Liver (tissue), 9 donors: ENCODE data around the gene SORL1. TPM values are rescaled to one million over a fixed set of nuclear protein-coding genes. Genes with fewer than 3 reads are reported as not detected.

Experiments
- DNase-seq: peaks from one replicate; pipeline ENCODE4 v3.0.0-alpha.2; 2017; ENCODE audit warnings: low spot score
- H3K27ac ChIP-seq, 2 donors: one replicate each; pipeline ENCODE4 v1.7.0; 2013; ENCODE audit warnings: inconsistent platforms in 2 of 2, low read length in 2 of 2, control low read depth in 1 of 2, low read depth in 1 of 2, mild to moderate bottlenecking in 1 of 2
- H3K27me3 ChIP-seq, 4 donors: one replicate each; pipeline versions ENCODE4 v1.6.1 to v1.7.0; 2013; ENCODE audit warnings: low read length in 3 of 4, inconsistent platforms in 1 of 4, mild to moderate bottlenecking in 1 of 4, moderate library complexity in 1 of 4; ENCODE audit not compliant: control insufficient read depth in 4 of 4, insufficient read depth in 4 of 4
- H3K36me3 ChIP-seq, 4 donors: one replicate each; pipeline versions ENCODE4 v1.6.1 to v1.7.0; 2013; ENCODE audit warnings: low read length in 3 of 4, mild to moderate bottlenecking in 3 of 4, low read depth in 1 of 4, moderate library complexity in 1 of 4; ENCODE audit not compliant: control insufficient read depth in 4 of 4, insufficient read depth in 3 of 4
- H3K4me1 ChIP-seq, 4 donors: one replicate each; pipeline versions ENCODE4 v1.6.1 to v1.7.0; 2013; ENCODE audit warnings: low read length in 3 of 4, mild to moderate bottlenecking in 3 of 4, moderate library complexity in 1 of 4; ENCODE audit not compliant: control insufficient read depth in 4 of 4, insufficient read depth in 4 of 4
- H3K4me3 ChIP-seq, 3 donors: one replicate each; pipeline versions ENCODE4 v1.6.1 to v1.7.0; 2013; ENCODE audit warnings: low read length in 3 of 3, control low read depth in 1 of 3, low read depth in 1 of 3, mild to moderate bottlenecking in 1 of 3
- H3K9ac ChIP-seq, 2 donors: one replicate each; pipeline ENCODE4 v1.7.0; 2013; ENCODE audit warnings: low read length in 2 of 2, mild to moderate bottlenecking in 2 of 2, moderate library complexity in 2 of 2, control low read depth in 1 of 2, low read depth in 1 of 2
- H3K9me3 ChIP-seq, 4 donors: one replicate each; pipeline versions ENCODE4 v1.6.1 to v1.7.0; 2013; ENCODE audit warnings: low read length in 3 of 4; ENCODE audit not compliant: control insufficient read depth in 4 of 4
- ATF3 ChIP-seq: IDR thresholded peaks from 2 replicates; pipeline ENCODE4 v1.6.1; 2016; ENCODE audit warnings: antibody characterized with exemption
- CTCF ChIP-seq: fragments of 150-350 bp; IDR thresholded peaks from 2 replicates; pipeline ENCODE4 v1.5.1; 2017; ENCODE audit warnings: improper control_type of control experiment, low read depth, low read length; ENCODE audit not compliant: missing input control
- EGR1 ChIP-seq, 2 donors: IDR thresholded peaks; 2 replicates each; pipeline ENCODE4 v1.6.1; 2016 to 2018; ENCODE audit warnings: antibody characterized with exemption in 2 of 2, low read depth in 2 of 2
- FOXA1 ChIP-seq: IDR thresholded peaks from 2 replicates; pipeline ENCODE4 v1.6.1; 2016; ENCODE audit warnings: antibody characterized with exemption
- FOXA2 ChIP-seq: IDR thresholded peaks from 2 replicates; pipeline ENCODE4 v1.6.1; 2016; ENCODE audit warnings: antibody characterized with exemption
- GABPA ChIP-seq, 2 donors: IDR thresholded peaks in 1 of 2; conservative IDR thresholded peaks in 1 of 2; 2 replicates each; pipeline ENCODE4 v1.6.1; 2016; ENCODE audit warnings: antibody characterized with exemption in 2 of 2, mild to moderate bottlenecking in 1 of 2, moderate library complexity in 1 of 2
- HNF4A ChIP-seq, 2 donors: conservative IDR thresholded peaks; 2 replicates each; pipeline ENCODE4 v1.6.1; 2016; ENCODE audit warnings: antibody characterized with exemption in 2 of 2, mild to moderate bottlenecking in 2 of 2
- HNF4G ChIP-seq: IDR thresholded peaks from 2 replicates; pipeline ENCODE4 v1.6.1; 2016; ENCODE audit warnings: antibody characterized with exemption
- JUND ChIP-seq, 2 donors: IDR thresholded peaks; 2 replicates each; pipeline ENCODE4 v1.6.1; 2016; ENCODE audit warnings: antibody characterized with exemption in 2 of 2
- MAX ChIP-seq: IDR thresholded peaks from 2 replicates; pipeline ENCODE4 v1.6.1; 2016; ENCODE audit warnings: antibody characterized with exemption
- NR2F2 ChIP-seq: IDR thresholded peaks from 2 replicates; pipeline ENCODE4 v1.6.1; 2016; ENCODE audit warnings: antibody characterized with exemption
- RAD21 ChIP-seq, 2 donors: IDR thresholded peaks; 2 replicates each; pipeline ENCODE4 v1.6.1; 2016; ENCODE audit warnings: antibody characterized with exemption in 2 of 2, mild to moderate bottlenecking in 2 of 2
- RXRA ChIP-seq, 2 donors: IDR thresholded peaks; 2 replicates each; pipeline ENCODE4 v1.6.1; 2017 to 2018; ENCODE audit warnings: antibody characterized with exemption in 2 of 2, mild to moderate bottlenecking in 1 of 2
- SP1 ChIP-seq: IDR thresholded peaks from 2 replicates; pipeline ENCODE4 v1.6.1; 2018; ENCODE audit warnings: antibody characterized with exemption, mild to moderate bottlenecking
- TAF1 ChIP-seq: conservative IDR thresholded peaks from 2 replicates; pipeline ENCODE4 v1.6.1; 2016; ENCODE audit warnings: antibody characterized with exemption, mild to moderate bottlenecking
- YY1 ChIP-seq: IDR thresholded peaks from 2 replicates; pipeline ENCODE4 v1.6.1; 2016; ENCODE audit warnings: antibody characterized with exemption, mild to moderate bottlenecking
- ZBTB33 ChIP-seq: IDR thresholded peaks from 2 replicates; pipeline ENCODE4 v1.6.1; 2016; ENCODE audit warnings: antibody characterized with exemption
- WGBS: extraction: QIAGEN DNeasy Blood & Tissue Kit; methylation state at CpG from one replicate; pipeline ENCODE4 v1.1.7; 2013; 5-methylcytosine and 5-hydroxymethylcytosine counted together
- polyA plus RNA-seq, 2 donors: library from polyadenylated mRNA; stranded (reverse) in 1 of 2; unstranded in 1 of 2; fragments of 200-250 nt in 1 of 2; fragments of >200 nt in 1 of 2; fragmentation: Nextera tagmentation in 1 of 2; extraction: Ambion mirVana in 1 of 2; gene quantifications; one replicate each; pipeline versions ENCODE4 v1.2.1 to v1.2.3, GENCODE V29; 2013 to 2015
- total RNA-seq, 2 donors: library from RNA; depleted of rRNA; stranded (reverse); fragments of >200 nt; gene quantifications; one replicate each; pipeline ENCODE4 v1.2.3, GENCODE V29; 2014
- TF ChIP-seq, protein P1 (sequence below): IDR thresholded peaks from 2 replicates; pipeline ENCODE4 v1.6.1; 2016; ENCODE audit warnings: antibody characterized with exemption, mild to moderate bottlenecking
- donor health status: healthy.
- donor health status: healthy.
- donor health status: healthy.
- donor health status: healthy.
- donor health status: healthy.

Gene SORL1
- total and polyA plus RNA-seq, 4 donors, result 14.6 to 124 (median 25.4) TPM

- Histone ChIP-seq H3K4me3 (no peak overlapping the region), H3K27ac (no peak overlapping the region), H3K27me3 (no peaks in the 10 kb centered on the region), H3K4me1 (no peaks in the 10 kb centered on the region), H3K36me3 (peaks cover 12 to 35% (median 27%) of the 10 kb centered on the region in 4 donors), H3K9ac (no peak overlapping the region), H3K9me3 (no peaks in the 10 kb centered on the region)
- WGBS, result 84% methylated on average over 5 of the region's 5 CpGs
- no peak for DNase-seq
- TF ChIP-seq RXRA (IDR thresholded peaks at IDR 0.05) (no peak), CTCF (no peak), YY1 (no peak), RAD21 (IDR thresholded peaks at IDR 0.05) (no peak), JUND (IDR thresholded peaks at IDR 0.05) (no peak), MAX (no peak), NR2F2 (no peak), TAF1 (no peak), ZBTB33 (no peak), FOXA1 (no peak), GABPA (IDR thresholded peaks at IDR 0.05 in 1 of 2, conservative IDR thresholded peaks at IDR 0.05 in 1 of 2) (no peak), EGR1 (IDR thresholded peaks at IDR 0.05; ENCODE audit: low read depth in 2 of 2) (no peak), HNF4A (conservative IDR thresholded peaks at IDR 0.05) (no peak), HNF4G (no peak), ATF3 (no peak), FOXA2 (no peak), SP1 (no peak)
- TF ChIP-seq, protein P1, sequence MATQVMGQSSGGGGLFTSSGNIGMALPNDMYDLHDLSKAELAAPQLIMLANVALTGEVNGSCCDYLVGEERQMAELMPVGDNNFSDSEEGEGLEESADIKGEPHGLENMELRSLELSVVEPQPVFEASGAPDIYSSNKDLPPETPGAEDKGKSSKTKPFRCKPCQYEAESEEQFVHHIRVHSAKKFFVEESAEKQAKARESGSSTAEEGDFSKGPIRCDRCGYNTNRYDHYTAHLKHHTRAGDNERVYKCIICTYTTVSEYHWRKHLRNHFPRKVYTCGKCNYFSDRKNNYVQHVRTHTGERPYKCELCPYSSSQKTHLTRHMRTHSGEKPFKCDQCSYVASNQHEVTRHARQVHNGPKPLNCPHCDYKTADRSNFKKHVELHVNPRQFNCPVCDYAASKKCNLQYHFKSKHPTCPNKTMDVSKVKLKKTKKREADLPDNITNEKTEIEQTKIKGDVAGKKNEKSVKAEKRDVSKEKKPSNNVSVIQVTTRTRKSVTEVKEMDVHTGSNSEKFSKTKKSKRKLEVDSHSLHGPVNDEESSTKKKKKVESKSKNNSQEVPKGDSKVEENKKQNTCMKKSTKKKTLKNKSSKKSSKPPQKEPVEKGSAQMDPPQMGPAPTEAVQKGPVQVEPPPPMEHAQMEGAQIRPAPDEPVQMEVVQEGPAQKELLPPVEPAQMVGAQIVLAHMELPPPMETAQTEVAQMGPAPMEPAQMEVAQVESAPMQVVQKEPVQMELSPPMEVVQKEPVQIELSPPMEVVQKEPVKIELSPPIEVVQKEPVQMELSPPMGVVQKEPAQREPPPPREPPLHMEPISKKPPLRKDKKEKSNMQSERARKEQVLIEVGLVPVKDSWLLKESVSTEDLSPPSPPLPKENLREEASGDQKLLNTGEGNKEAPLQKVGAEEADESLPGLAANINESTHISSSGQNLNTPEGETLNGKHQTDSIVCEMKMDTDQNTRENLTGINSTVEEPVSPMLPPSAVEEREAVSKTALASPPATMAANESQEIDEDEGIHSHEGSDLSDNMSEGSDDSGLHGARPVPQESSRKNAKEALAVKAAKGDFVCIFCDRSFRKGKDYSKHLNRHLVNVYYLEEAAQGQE, result no peak
Measured at GRCh38 chr11:121497176-121497998, 45.3 kb downstream of the SORL1 start.
